HFF-Myc (cell line): ENCODE data around the gene TDRD3.

Experiments used
- DNase-seq: peaks from one replicate; pipeline ENCODE4 v3.0.0-alpha.2; 2011; ENCODE audit warnings: low read depth; ENCODE audit errors: extremely low read depth
- H3K4me3 ChIP-seq: replicated peaks from 2 replicates; pipeline ENCODE4 v1.5.1; 2011; ENCODE audit warnings: low read depth, mild to moderate bottlenecking, control low read depth, low read length
- CTCF ChIP-seq: IDR thresholded peaks from 2 replicates; pipeline ENCODE4 v1.5.1; 2012; ENCODE audit warnings: mild to moderate bottlenecking, low read depth, low read length, control low read depth; ENCODE audit errors: missing control alignments

The TDRD3 gene

GRCh38 chr13:60441761-60442160 is 44.7 kb downstream of the TDRD3 start:
- no peak overlapping the region for H3K4me3 ChIP-seq
- DNase-seq: no peak
- no peak for TF ChIP-seq CTCF

- no peak overlapping the region for H3K4me3 ChIP-seq
- DNase-seq: peak; percentile 32
- peak; percentile 67 for TF ChIP-seq CTCF
Observed at GRCh38 chr13:60448907-60449510, 52.0 kb downstream of the TDRD3 start.

- TF ChIP-seq CTCF: no peak
- DNase-seq: no peak
- H3K4me3 ChIP-seq: no peak overlapping the region
Observed at GRCh38 chr13:60453490-60453889, 56.5 kb downstream of the TDRD3 start.

- no peak for DNase-seq
- H3K4me3 ChIP-seq: no peak overlapping the region
- no peak for TF ChIP-seq CTCF
Observed at GRCh38 chr13:60454425-60454824, 57.4 kb downstream of the TDRD3 start.

GRCh38 chr13:60463787-60464186 is 66.8 kb downstream of the TDRD3 start:
- DNase-seq: no peak
- no peak overlapping the region for H3K4me3 ChIP-seq
- no peak for TF ChIP-seq CTCF

GRCh38 chr13:60467098-60467497 is 70.1 kb downstream of the TDRD3 start:
- H3K4me3 ChIP-seq: no peak overlapping the region
- no peak for TF ChIP-seq CTCF
- DNase-seq: no peak

- H3K4me3 ChIP-seq: no peak overlapping the region
- no peak for TF ChIP-seq CTCF
- DNase-seq: no peak
Observed at GRCh38 chr13:60479273-60479672, 82.3 kb downstream of the TDRD3 start.
